SK-N-SH (cell line): ENCODE data around the gene HEMGN. TPM values are rescaled to one million over a fixed set of nuclear protein-coding genes. Genes with fewer than 3 reads are reported as not detected.

Source experiments
- CTCF ChIA-PET: fragments of 300-600, 350-600 bp; formaldehyde crosslinking; extraction: SDS; loops from one replicate; lab custom pipeline; 2021; lab: Yijun Ruan, JAX
- POLR2A ChIA-PET: fragments of 350-600 bp; sonication (Branson Sonifier 250); formaldehyde crosslinking; extraction: SDS; loops from one replicate; lab custom pipeline; 2020; ENCODE audit warnings: antibody characterized with exemption, inconsistent platforms; lab: Yijun Ruan, JAX
- DNase-seq: peaks from one replicate; pipeline ENCODE4 v3.0.0; 2012
- H2AFZ ChIP-seq: fragments of 200-600 bp; sonication (generic); 2 replicates; pipeline ENCODE4 v1.8.1; 2016; ENCODE audit warnings: antibody characterized with exemption, mild to moderate bottlenecking, low read depth
- H3F3A ChIP-seq: fragments of 200-600 bp; sonication (generic); replicated peaks from 2 replicates; pipeline ENCODE3; 2016; ENCODE audit warnings: antibody characterized with exemption, mild to moderate bottlenecking; ENCODE audit not compliant: insufficient read depth
- H3K27ac ChIP-seq, 2 experiments: fragments of 200-500 bp in 1 of 2; fragments of 200-600 bp in 1 of 2; sonication (Bioruptor generic) in 1 of 2; sonication (generic), shearing (Covaris generic) in 1 of 2; 2 replicates each; pipeline versions ENCODE4 v1.5.1 to v1.6.1; 2014 to 2016; ENCODE audit warnings: low read depth in 2 of 2, inconsistent platforms in 1 of 2, low read length in 1 of 2, mild to moderate bottlenecking in 1 of 2, mixed read lengths in 1 of 2
- H3K27me3 ChIP-seq: fragments of 200-600 bp; sonication (generic), shearing (Covaris generic); 2 replicates; pipeline ENCODE4 v1.6.1; 2016; ENCODE audit warnings: mixed run types; ENCODE audit not compliant: insufficient read depth
- H3K36me3 ChIP-seq, 2 experiments: fragments of 200-500 bp in 1 of 2; fragments of 200-600 bp in 1 of 2; sonication (Bioruptor generic) in 1 of 2; sonication (generic) in 1 of 2; replicated peaks in 1 of 2; 2 replicates each; pipeline versions ENCODE3 to v1.5.1; 2014 to 2016; ENCODE audit warnings: low read length in 1 of 2, mild to moderate bottlenecking in 1 of 2; ENCODE audit not compliant: insufficient read depth in 2 of 2, control insufficient read depth in 1 of 2
- H3K4me1 ChIP-seq, 2 experiments: fragments of 200-500 bp in 1 of 2; fragments of 200-600 bp in 1 of 2; sonication (Bioruptor generic) in 1 of 2; sonication (generic), shearing (Covaris generic) in 1 of 2; 2 replicates each; pipeline versions ENCODE4 v1.5.1 to v1.6.1; 2014 to 2016; ENCODE audit warnings: low read depth in 1 of 2, low read length in 1 of 2, mixed run types in 1 of 2; ENCODE audit not compliant: insufficient read depth in 2 of 2, control insufficient read depth in 1 of 2
- H3K4me2 ChIP-seq: fragments of 200-600 bp; sonication (generic), shearing (Covaris generic); 2 replicates; pipeline ENCODE4 v1.6.1; 2017; ENCODE audit warnings: mixed run types
- H3K4me3 ChIP-seq, 2 experiments: fragments of 200-500 bp in 1 of 2; fragments of 200-600 bp in 1 of 2; sonication (Bioruptor generic) in 1 of 2; sonication (generic), shearing (Covaris generic) in 1 of 2; 2 replicates each; pipeline versions ENCODE4 v1.5.1 to v1.8.1; 2014 to 2016; ENCODE audit warnings: low read depth in 2 of 2, inconsistent platforms in 1 of 2, low read length in 1 of 2, mild to moderate bottlenecking in 1 of 2, mixed read lengths in 1 of 2, moderate library complexity in 1 of 2
- H3K79me2 ChIP-seq: fragments of 200-600 bp; sonication (generic); 2 replicates; pipeline ENCODE4 v1.8.1; 2017; ENCODE audit warnings: mild to moderate bottlenecking; ENCODE audit not compliant: insufficient read depth
- H3K9ac ChIP-seq: fragments of 200-600 bp; sonication (generic); 2 replicates; pipeline ENCODE4 v1.6.1; 2017; ENCODE audit warnings: mixed run types
- H3K9me2 ChIP-seq: fragments of 200-600 bp; sonication (generic); 2 replicates; pipeline ENCODE4 v1.6.1; 2017; ENCODE audit warnings: mixed run types
- H3K9me3 ChIP-seq: fragments of 200-600 bp; sonication (generic); 2 replicates; pipeline ENCODE4 v1.6.1; 2017; ENCODE audit warnings: mixed run types, mild to moderate bottlenecking, moderate library complexity
- H4K20me1 ChIP-seq: fragments of 200-600 bp; sonication (generic); 2 replicates; pipeline ENCODE4 v1.6.1; 2017; ENCODE audit warnings: mild to moderate bottlenecking, mixed run types; ENCODE audit not compliant: insufficient read depth
- CHD2 ChIP-seq: fragments of 150-350 bp; IDR thresholded peaks from 2 replicates; pipeline ENCODE4 v1.6.1; 2018; ENCODE audit warnings: low read length; ENCODE audit not compliant: partially characterized antibody
- CTCF ChIP-seq: fragments of 200-600 bp; sonication (generic); IDR thresholded peaks from 2 replicates; pipeline ENCODE4 v1.6.1; 2017; ENCODE audit warnings: antibody characterized with exemption, mild to moderate bottlenecking, moderate library complexity
- ELF1 ChIP-seq: IDR thresholded peaks from 2 replicates; pipeline ENCODE4 v1.4.0; 2012
- EP300 ChIP-seq, 2 experiments: IDR thresholded peaks; 2 replicates each; pipeline versions ENCODE4 v1.4.0 to v1.6.1; 2012; ENCODE audit warnings: borderline replicate concordance in 1 of 2, low read depth in 1 of 2, low read length in 1 of 2
- EZH2phosphoT487 ChIP-seq: fragments of 200-600 bp; sonication (generic); IDR thresholded peaks from 2 replicates; pipeline ENCODE4 v1.6.1; 2017; ENCODE audit warnings: low read depth, mixed run types, mild to moderate bottlenecking, antibody characterized with exemption, moderate library complexity, borderline replicate concordance
- FOXM1 ChIP-seq: IDR thresholded peaks from 2 replicates; pipeline ENCODE4 v1.4.0; 2012; ENCODE audit warnings: low read depth, mild to moderate bottlenecking
- IRF3 ChIP-seq: fragments of 150-350 bp; IDR thresholded peaks from 2 replicates; pipeline ENCODE4 v1.6.1; 2016; ENCODE audit warnings: mild to moderate bottlenecking, low read depth, low read length
- MEF2A ChIP-seq: IDR thresholded peaks from 2 replicates; pipeline ENCODE4 v1.4.0; 2012; ENCODE audit warnings: low read depth, borderline replicate concordance
- MXI1 ChIP-seq: IDR thresholded peaks from 2 replicates; pipeline ENCODE4 v1.6.1; 2012; ENCODE audit warnings: mild to moderate bottlenecking, low read depth, low read length, improper control_type of control experiment
- NFIC ChIP-seq: IDR thresholded peaks from 2 replicates; pipeline ENCODE4 v1.4.0; 2012; ENCODE audit warnings: borderline replicate concordance
- NRF1 ChIP-seq: IDR thresholded peaks from 2 replicates; pipeline ENCODE4 v1.6.1; 2012; ENCODE audit warnings: low read depth, mild to moderate bottlenecking, low read length
- POLR2AphosphoS5 ChIP-seq: IDR thresholded peaks from 2 replicates; pipeline ENCODE4 v1.6.1; 2012; ENCODE audit warnings: low read depth, low read length
- RAD21 ChIP-seq: IDR thresholded peaks from 2 replicates; pipeline ENCODE4 v1.6.1; 2012; ENCODE audit warnings: mild to moderate bottlenecking, low read length
- RCOR1 ChIP-seq: fragments of 150-350 bp; IDR thresholded peaks from 2 replicates; pipeline ENCODE4 v1.6.1; 2017; ENCODE audit warnings: antibody characterized with exemption, low read length
- RFX5 ChIP-seq: IDR thresholded peaks from 2 replicates; pipeline ENCODE4 v1.6.1; 2012; ENCODE audit warnings: mild to moderate bottlenecking, improper control_type of control experiment, low read length
- RXRA ChIP-seq: IDR thresholded peaks from 2 replicates; pipeline ENCODE4 v1.4.0; 2012; ENCODE audit warnings: low read depth, mild to moderate bottlenecking, borderline replicate concordance
- SIN3A ChIP-seq: IDR thresholded peaks from 2 replicates; pipeline ENCODE4 v1.6.1; 2012; ENCODE audit warnings: low read depth, mild to moderate bottlenecking, low read length, moderate library complexity, borderline replicate concordance
- SMC3 ChIP-seq: IDR thresholded peaks from 2 replicates; pipeline ENCODE4 v1.6.1; 2012; ENCODE audit warnings: low read depth, low read length, improper control_type of control experiment
- TAF1 ChIP-seq: IDR thresholded peaks from 2 replicates; pipeline ENCODE4 v1.6.1; 2012; ENCODE audit warnings: low read depth, mild to moderate bottlenecking, low read length, moderate library complexity, borderline replicate concordance
- TCF12 ChIP-seq: IDR thresholded peaks from 2 replicates; pipeline ENCODE4 v1.4.0; 2012
- TEAD4 ChIP-seq: IDR thresholded peaks from 2 replicates; pipeline ENCODE4 v1.4.0; 2012; ENCODE audit warnings: mild to moderate bottlenecking, borderline replicate concordance; ENCODE audit not compliant: insufficient read depth
- USF1 ChIP-seq: IDR thresholded peaks from 2 replicates; pipeline ENCODE4 v1.4.0; 2012; ENCODE audit warnings: low read depth, borderline replicate concordance
- YY1 ChIP-seq: IDR thresholded peaks from 2 replicates; pipeline ENCODE4 v1.4.0; 2012; ENCODE audit warnings: low read depth, mild to moderate bottlenecking
- ZBTB33 ChIP-seq: IDR thresholded peaks from 2 replicates; pipeline ENCODE4 v1.4.0; 2012; ENCODE audit warnings: low read depth, borderline replicate concordance
- WGBS: methylation state at CpG from one replicate; pipeline ENCODE4 v1.1.6; 2017; ENCODE audit warnings: low lambda C conversion rate; 5-methylcytosine and 5-hydroxymethylcytosine counted together
- polyA plus RNA-seq, 3 experiments: library from polyadenylated mRNA; depleted of rRNA; stranded (reverse); fragments of >200 nt; gene quantifications; 2 replicates each; pipeline ENCODE4 v1.2.3, GENCODE V29; 2012

The HEMGN gene
- polyA plus RNA-seq, 1 of the 3 experiments (the other 2 are of a cell fraction): not detected

- Histone ChIP-seq H3K27me3 (no peaks in the 10 kb centered on the region), H3K4me3 (no peak overlapping the region), H3K9ac (no peak overlapping the region), H3K4me2 (no peak overlapping the region), H4K20me1 (no peaks in the 10 kb centered on the region), H3K79me2 (no peaks in the 10 kb centered on the region), H3K9me2 (no peaks in the 10 kb centered on the region), H3K4me1 (no peaks in the 10 kb centered on the region), H3K36me3 (peaks cover 6 to 67% of the 10 kb centered on the region in 2 experiments), H3K27ac (no peak overlapping the region), H3F3A (no peaks in the 10 kb centered on the region), H3K9me3 (no peaks in the 10 kb centered on the region), H2AFZ (no peak overlapping the region)
- CTCF ChIA-PET: interaction anchor here (0.9 to 4.1 kb wide), 3 partner anchors 10 to 15 kb away, joined by 3 to 21 read pairs (median 4); no protein-coding TSS in a partner anchor
- POLR2A ChIA-PET: no interaction called here
- 93% methylated on average over 2 of the region's 2 CpGs for WGBS
- TF ChIP-seq RAD21 (no peak), ELF1 (no peak), YY1 (no peak), POLR2AphosphoS5 (no peak), MEF2A (no peak), IRF3 (no peak), CHD2 (no peak), MXI1 (no peak), ZBTB33 (no peak), EZH2phosphoT487 (no peak)
- no peak for DNase-seq
Observed at GRCh38 chr9:97911528-97911927, 26.4 kb downstream of the HEMGN start.

- H3K9ac ChIP-seq: no peak overlapping the region
- H3K79me2 ChIP-seq: no peaks in the 10 kb centered on the region
- TF ChIP-seq NRF1 (no peak), USF1 (no peak), NFIC (no peak), RCOR1 (no peak), TEAD4 (no peak), EZH2phosphoT487 (no peak), RFX5 (no peak), IRF3 (no peak), RXRA (no peak), TAF1 (no peak), TCF12 (no peak), EP300 (IDR thresholded peaks at IDR 0.05; ENCODE audit: borderline replicate concordance in 1 of 2, low read depth in 1 of 2, low read length in 1 of 2) (no peak), SMC3 (no peak), SIN3A (no peak), CTCF (no peak), FOXM1 (no peak)
- TF ChIP-seq, all 33 proteins: peak for 0
- POLR2A ChIA-PET: no interaction called here
- CTCF ChIA-PET: interaction anchor here (1.3 to 1.9 kb wide), 2 partner anchors 9 to 11 kb away, joined by 4 to 6 read pairs; no protein-coding TSS in a partner anchor
- Histone ChIP-seq H3K27me3 (no peaks in the 10 kb centered on the region), H3K4me2 (no peak overlapping the region), H3K36me3 (peaks cover 6 to 67% of the 10 kb centered on the region in 2 experiments), H3F3A (no peaks in the 10 kb centered on the region), H3K27ac (no peak overlapping the region), H4K20me1 (no peaks in the 10 kb centered on the region), H3K9me2 (no peaks in the 10 kb centered on the region), H3K4me3 (no peak overlapping the region), H2AFZ (no peak overlapping the region), H3K4me1 (no peaks in the 10 kb centered on the region), H3K9me3 (no peaks in the 10 kb centered on the region)
- WGBS: 92% methylated on average over 6 of the region's 6 CpGs
- DNase-seq: no peak
Observed at GRCh38 chr9:97910357-97910756, 27.6 kb downstream of the HEMGN start.
